Activated naive CD8-positive, alpha-beta T cell treated with anti-CD3 and anti-CD28 coated beads, Interleukin-2, amount 50 U/mL, for 24 hours (primary cell): ENCODE results near the gene CBX8.

Source experiments
- ATAC-seq: fragments of 150-1000 bp; cut with Tn5 transposase; one replicate; pipeline ENCODE4 v1.10.0; 2021
- DNase-seq: peaks from one replicate; pipeline ENCODE4 v3.0.0; 2021
- H3K27ac Mint-ChIP-seq: one replicate; pipeline ENCODE4 v1.8.0; 2021; ENCODE audit warnings: mild to moderate bottlenecking, mixed read lengths
- H3K27me3 Mint-ChIP-seq: one replicate; pipeline ENCODE4 v1.8.0; 2021; ENCODE audit warnings: mixed read lengths
- H3K36me3 Mint-ChIP-seq: one replicate; pipeline ENCODE4 v1.8.0; 2021; ENCODE audit warnings: low read depth, mixed read lengths
- H3K4me1 Mint-ChIP-seq: one replicate; pipeline ENCODE4 v1.8.0; 2021; ENCODE audit warnings: mixed read lengths
- H3K4me3 Mint-ChIP-seq: one replicate; pipeline ENCODE4 v1.8.0; 2021; ENCODE audit warnings: mild to moderate bottlenecking, moderate library complexity, mixed read lengths
- H3K9me3 Mint-ChIP-seq: one replicate; pipeline ENCODE4 v1.8.0; 2021; ENCODE audit warnings: mixed read lengths

Gene CBX8

GRCh38 chr17:79838522-79839274 is 41.8 kb upstream of the CBX8 start:
- H3K4me1 Mint-ChIP-seq, result peaks cover 51% of the 10 kb centered on the region
- ATAC-seq, result peak; percentile 34

DNA sequence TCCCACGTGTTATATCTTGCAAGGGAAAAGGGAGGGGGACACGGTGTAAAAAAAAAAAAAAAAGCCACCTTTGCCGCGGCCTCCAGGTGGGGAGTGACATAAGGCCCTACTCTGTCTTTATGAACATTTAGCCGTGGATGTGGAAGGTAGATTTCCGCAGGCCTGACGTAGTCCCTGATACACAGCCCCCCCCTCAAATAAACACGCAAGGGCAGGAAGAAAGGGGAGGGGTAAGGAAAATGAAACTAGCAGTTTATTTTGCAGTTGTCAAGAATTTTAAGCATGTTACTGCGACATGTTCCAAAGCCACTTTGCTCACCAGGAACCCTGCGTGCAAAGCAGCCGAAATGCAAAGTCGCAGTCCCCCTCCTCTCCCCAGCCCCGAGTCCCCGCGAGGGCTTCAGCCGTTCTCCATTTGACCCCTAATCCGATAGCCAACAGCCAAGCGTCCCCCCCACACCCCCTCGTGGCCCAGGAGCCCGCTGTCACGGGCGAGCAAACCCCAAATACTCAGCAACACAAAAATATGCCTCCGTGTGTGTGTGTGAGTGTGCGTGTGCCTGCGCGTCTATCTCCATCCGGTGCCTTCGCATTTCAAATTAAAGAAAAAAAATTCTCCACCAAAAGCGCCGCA is 41.1 kb upstream of the CBX8 start:
- peaks cover 27% of the 10 kb centered on the region for H3K27me3 Mint-ChIP-seq
- H3K9me3 Mint-ChIP-seq, result no peaks in the 10 kb centered on the region
- peak overlapping the region; percentile 88 for H3K4me3 Mint-ChIP-seq
- H3K27ac Mint-ChIP-seq, result peak overlapping the region; percentile 86
- ATAC-seq (no peak), DNase-seq (peak; percentile 16)
- peaks cover 5% of the 10 kb centered on the region for H3K36me3 Mint-ChIP-seq
- peaks cover 51% of the 10 kb centered on the region for H3K4me1 Mint-ChIP-seq

More at GRCh38 chr17:79838522-79839274, 41.8 kb upstream of the CBX8 start:
- Mint-ChIP-seq H3K27me3 (peaks cover 31% of the 10 kb centered on the region), H3K27ac (peak overlapping the region; percentile 86), H3K4me3 (peak overlapping the region; percentile 88), H3K36me3 (peaks cover 3% of the 10 kb centered on the region), H3K9me3 (no peaks in the 10 kb centered on the region)
- peak; percentile 69 for DNase-seq

DNA sequence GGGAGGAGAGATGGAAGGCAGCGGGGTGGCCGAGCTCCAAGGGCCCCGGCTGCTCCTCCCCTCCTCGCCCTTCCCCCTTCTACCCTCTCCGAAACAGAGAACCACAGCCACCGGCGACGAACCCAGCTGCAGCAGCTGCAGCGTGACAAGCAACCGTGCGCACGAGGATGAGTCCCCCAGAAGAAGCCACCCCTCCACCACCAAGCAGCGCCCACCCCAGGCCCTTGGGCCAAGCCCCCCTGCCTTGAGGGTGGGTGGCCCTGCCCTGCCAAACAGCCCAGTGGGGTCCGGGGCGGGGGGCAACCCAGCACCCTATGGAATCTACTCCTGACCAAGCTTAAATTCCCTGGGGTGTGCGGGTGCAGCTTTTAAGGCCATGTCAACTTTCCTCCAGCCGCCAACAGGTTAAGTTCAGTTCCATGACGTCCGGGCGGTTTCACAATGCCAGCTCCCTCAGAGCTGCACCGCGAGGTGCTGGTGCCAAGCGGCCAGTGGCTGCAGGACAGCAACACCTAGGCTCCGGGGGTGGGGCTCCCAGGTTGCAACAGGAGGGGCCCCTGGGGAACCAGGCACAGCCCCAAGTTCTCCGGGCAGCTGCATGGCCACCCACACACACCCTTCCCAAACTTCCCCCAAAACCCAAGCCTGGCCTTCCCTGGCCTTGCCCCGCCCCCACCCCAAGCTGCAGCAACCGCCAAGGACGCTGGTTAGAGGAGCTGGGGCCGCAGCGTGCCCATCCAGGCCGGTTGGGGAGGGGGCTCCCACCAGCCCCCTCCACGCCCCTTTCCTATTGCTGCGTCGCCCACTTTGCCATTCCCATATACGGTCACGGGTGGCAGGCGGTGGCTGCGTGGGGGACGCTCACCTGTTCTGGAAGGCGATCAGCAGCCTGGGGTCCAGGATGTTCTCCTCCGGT is 40.4 kb upstream of the CBX8 start:
- ATAC-seq, result peak; percentile 30
- H3K9me3 Mint-ChIP-seq, result no peaks in the 10 kb centered on the region

DNA sequence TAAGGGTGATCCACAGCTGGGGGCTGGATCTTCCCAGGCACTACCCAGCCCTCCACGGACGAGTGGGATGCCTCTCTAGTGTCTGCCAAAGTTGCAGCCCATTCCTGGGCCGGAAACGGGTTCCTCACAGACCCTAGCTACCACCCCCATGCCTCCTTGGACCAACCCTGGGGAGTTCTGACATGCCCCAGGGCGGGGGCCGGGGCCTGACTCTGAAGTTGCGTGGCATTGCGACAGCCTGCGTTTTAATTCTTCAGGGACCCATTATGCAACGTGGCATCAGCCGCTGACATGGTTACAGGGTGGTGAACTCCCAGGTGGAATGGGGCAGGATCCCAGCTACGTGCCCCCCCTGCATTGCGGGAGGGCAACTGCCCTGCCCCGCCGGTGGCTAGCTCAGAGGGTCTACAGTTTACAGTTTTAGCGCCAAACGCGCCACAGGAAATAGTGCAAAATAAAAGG is 39.7 kb upstream of the CBX8 start:
- peaks cover 6% of the 10 kb centered on the region for H3K36me3 Mint-ChIP-seq
- H3K9me3 Mint-ChIP-seq, result no peaks in the 10 kb centered on the region
- peak overlapping the region; percentile 22 for H3K27ac Mint-ChIP-seq

More for the DNA sequence above, 40.4 kb upstream of the CBX8 start:
- H3K36me3 Mint-ChIP-seq, result peaks cover 6% of the 10 kb centered on the region
- peak overlapping the region; percentile 86 for H3K27ac Mint-ChIP-seq
- H3K27me3 Mint-ChIP-seq, result peaks cover 19% of the 10 kb centered on the region
- H3K4me3 Mint-ChIP-seq, result peak overlapping the region; percentile 88
- peaks cover 45% of the 10 kb centered on the region for H3K4me1 Mint-ChIP-seq
- peak; percentile 78 for DNase-seq

GRCh38 chr17:79835953-79836509 is 39.2 kb upstream of the CBX8 start:
- Mint-ChIP-seq H3K4me3 (no peak overlapping the region), H3K36me3 (peaks cover 6% of the 10 kb centered on the region), H3K4me1 (peaks cover 40% of the 10 kb centered on the region), H3K9me3 (no peaks in the 10 kb centered on the region), H3K27me3 (peaks cover 11% of the 10 kb centered on the region), H3K27ac (no peak overlapping the region)
- ATAC-seq (no peak), DNase-seq (no peak)

More for the DNA sequence above, 39.7 kb upstream of the CBX8 start:
- peaks cover 42% of the 10 kb centered on the region for H3K4me1 Mint-ChIP-seq
- H3K4me3 Mint-ChIP-seq, result peak overlapping the region; percentile 88
- ATAC-seq (no peak), DNase-seq (no peak)
- peaks cover 16% of the 10 kb centered on the region for H3K27me3 Mint-ChIP-seq

GRCh38 chr17:79835470-79835899 is 38.6 kb upstream of the CBX8 start:
- H3K4me1 Mint-ChIP-seq, result peaks cover 40% of the 10 kb centered on the region
- H3K27ac Mint-ChIP-seq, result no peak overlapping the region

DNA sequence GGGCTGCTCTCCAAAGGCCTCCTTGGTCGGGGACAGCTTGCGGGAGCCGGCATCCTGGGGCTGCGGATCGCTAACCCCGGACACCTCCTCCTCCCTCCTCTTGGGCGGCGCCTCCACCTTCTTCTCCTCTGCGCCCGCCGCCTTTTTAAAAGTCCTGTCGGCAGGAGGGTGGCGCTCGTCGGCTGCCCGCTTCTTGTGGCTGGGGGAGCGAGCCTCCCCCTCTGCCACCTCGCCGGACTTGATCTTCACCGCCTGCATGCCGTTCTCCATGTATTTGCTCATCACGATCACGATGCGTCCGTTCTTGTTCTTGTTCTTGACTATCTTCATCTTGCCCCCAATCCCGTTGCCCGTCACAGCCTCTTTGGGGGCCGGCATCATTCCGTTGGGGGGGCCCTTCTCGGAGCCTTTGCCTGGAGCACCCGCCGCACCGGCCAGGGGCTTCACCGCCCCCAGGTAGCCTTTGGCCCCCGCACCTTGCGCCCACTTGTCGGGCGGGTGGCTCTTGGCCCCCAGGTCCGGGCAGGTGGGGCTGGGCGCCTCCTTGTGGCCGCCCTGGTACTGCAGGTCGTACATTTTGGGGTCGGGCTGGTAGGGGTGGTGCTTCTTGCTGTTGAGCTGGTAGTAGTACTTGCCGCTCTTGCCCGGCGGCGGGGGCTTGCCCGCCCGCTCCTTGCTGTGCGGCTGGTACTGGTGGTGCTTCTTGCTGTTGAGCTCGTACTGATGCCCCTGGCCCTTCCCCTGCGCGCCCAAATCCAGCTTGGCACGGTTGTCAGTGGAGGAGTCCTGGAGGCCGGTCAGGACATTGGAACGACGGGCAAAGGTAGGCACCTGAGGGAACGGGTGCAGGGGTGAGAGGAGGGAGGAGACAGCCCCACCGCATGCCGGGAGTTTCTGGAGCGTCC is 37.9 kb upstream of the CBX8 start:
- Mint-ChIP-seq H3K4me1 (peaks cover 35% of the 10 kb centered on the region), H3K27ac (no peak overlapping the region), H3K36me3 (peaks cover 6% of the 10 kb centered on the region), H3K27me3 (peaks cover under 1% of the 10 kb centered on the region), H3K9me3 (no peaks in the 10 kb centered on the region), H3K4me3 (no peak overlapping the region)
- no peak for ATAC-seq
- peak; percentile 70 for DNase-seq

More at GRCh38 chr17:79835470-79835899, 38.6 kb upstream of the CBX8 start:
- Mint-ChIP-seq H3K9me3 (no peaks in the 10 kb centered on the region), H3K27me3 (peaks cover 6% of the 10 kb centered on the region), H3K4me3 (no peak overlapping the region), H3K36me3 (peaks cover 6% of the 10 kb centered on the region)
- ATAC-seq (no peak), DNase-seq (no peak)

GRCh38 chr17:79833744-79834564 is 37.1 kb upstream of the CBX8 start:
- Mint-ChIP-seq H3K4me1 (peaks cover 35% of the 10 kb centered on the region), H3K27me3 (no peaks in the 10 kb centered on the region), H3K36me3 (peaks cover 6% of the 10 kb centered on the region), H3K4me3 (no peak overlapping the region), H3K9me3 (no peaks in the 10 kb centered on the region), H3K27ac (no peak overlapping the region)
- DNase-seq (no peak), ATAC-seq (no peak)

DNA sequence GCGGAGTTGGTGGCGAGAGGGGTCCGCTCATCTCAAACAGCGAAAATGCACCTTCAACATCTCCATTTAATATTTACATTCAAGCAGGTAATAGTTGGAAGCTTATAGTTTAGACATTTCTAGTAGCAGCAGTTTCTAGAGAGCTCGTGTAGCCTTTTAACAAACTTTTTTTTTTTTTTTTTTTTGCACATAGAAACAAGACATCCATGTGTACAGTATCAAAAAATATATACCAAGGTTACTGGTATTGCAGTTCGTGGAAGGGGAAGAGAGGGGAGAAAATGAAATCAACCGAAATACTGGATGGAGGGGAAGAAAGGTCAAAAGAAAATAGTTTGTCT is 36.2 kb upstream of the CBX8 start:
- DNase-seq (no peak), ATAC-seq (no peak)
- Mint-ChIP-seq H3K4me1 (peaks cover 32% of the 10 kb centered on the region), H3K36me3 (peaks cover 6% of the 10 kb centered on the region), H3K4me3 (no peak overlapping the region), H3K27me3 (no peaks in the 10 kb centered on the region), H3K9me3 (no peaks in the 10 kb centered on the region), H3K27ac (no peak overlapping the region)

DNA sequence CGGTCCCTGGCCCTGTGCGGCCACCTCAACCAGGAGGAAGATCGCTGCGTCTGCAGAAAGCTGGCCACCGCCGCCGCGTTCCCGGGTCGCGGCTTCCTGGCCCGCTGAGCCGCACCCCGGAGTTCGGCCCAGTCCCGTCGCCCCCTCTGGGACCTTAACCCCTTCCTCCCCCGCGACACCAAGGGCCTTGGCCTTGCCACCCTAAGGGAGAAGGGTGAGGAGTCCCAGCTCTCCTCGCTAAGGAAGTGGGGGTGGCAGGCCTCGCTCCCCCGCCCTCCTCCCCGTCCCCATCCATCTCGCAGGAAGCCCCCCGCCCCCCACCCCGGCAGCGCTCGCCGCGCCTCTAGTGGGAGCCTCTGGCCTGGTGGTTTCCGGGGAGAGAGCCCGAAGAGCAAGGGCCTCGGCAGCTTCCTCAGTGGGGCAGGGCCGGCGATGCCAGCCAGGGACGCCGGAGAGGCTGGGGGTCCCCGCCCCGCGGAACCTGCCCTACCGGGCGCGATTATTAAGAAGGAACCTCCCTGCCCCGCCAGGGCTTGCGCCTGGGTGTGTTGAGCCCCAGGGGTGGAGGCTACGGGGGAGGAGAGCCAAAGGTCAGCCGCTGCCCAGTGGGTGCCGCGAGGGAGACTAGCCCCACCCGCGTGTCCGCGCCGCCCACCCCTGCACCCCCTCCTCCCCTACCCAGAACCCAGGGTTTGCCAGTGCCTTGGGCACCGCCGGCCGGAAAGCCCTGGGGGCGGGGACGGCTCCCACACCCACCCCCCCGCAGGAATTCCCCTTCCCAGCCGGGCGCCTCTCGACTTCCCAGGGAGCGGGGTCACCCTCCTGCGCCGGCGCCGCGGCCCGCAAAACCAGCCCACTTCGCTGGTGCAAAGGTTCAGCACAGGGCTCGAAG is 35.6 kb upstream of the CBX8 start:
- Mint-ChIP-seq H3K27me3 (no peaks in the 10 kb centered on the region), H3K4me1 (peaks cover 27% of the 10 kb centered on the region), H3K4me3 (no peak overlapping the region), H3K27ac (no peak overlapping the region), H3K9me3 (no peaks in the 10 kb centered on the region), H3K36me3 (peaks cover 6% of the 10 kb centered on the region)
- ATAC-seq (no peak), DNase-seq (no peak)

DNA sequence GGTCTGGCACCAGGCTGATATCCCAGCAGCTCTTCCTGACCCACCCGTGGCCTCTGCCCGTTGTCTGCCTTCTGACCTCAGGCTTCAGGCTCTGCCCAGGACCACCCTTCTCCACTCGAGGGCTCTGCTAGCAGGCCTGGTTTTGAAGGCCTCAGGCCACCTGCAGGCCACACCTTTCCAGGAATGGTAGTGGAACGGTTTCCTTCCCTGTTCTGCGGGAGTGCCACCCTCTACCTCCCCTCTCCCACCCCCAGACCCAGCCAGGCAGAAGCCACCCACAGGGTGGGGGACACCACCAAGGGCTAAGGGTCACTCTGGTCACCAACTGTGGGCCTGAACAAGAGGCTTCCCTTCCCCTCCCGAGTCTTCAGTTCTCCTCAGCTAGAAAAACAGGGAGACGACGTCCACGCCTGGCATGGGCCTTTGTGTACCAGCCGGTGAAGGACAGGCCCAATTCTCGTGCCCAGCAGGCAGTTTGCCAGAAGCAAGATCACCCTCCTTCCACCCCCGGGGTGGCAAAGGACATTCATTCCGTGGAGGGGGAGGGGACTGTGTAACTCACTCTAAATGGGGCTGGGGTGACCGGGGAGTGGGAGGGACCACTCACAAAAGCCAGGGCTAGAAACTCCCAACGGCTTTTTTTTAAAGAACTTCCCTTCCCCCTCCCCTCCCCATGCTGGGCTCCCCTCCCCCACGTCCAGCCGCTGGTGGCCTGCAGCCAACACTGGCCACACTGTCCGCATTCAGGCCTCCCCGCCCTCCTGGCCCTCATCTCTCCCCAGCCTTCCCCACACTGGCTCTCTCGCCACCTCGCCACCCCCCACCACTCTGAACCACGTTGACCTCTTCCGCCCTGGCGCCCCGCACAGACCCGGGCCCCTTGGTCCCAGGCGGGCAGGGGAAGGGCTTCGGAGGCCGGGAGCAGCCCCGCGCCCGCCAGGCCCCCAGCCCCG is 34.7 kb upstream of the CBX8 start:
- H3K4me3 Mint-ChIP-seq, result no peak overlapping the region
- peaks cover 21% of the 10 kb centered on the region for H3K4me1 Mint-ChIP-seq
- DNase-seq, result no peak
- no peaks in the 10 kb centered on the region for H3K27me3 Mint-ChIP-seq
- peaks cover 6% of the 10 kb centered on the region for H3K36me3 Mint-ChIP-seq
- H3K27ac Mint-ChIP-seq, result no peak overlapping the region
- ATAC-seq, result no peak
- H3K9me3 Mint-ChIP-seq, result no peaks in the 10 kb centered on the region
